Activated CD4-positive, alpha-beta T cell treated with anti-CD3 and anti-CD28 coated beads, Interleukin-2, amount 50 U/mL, for 4 hours (primary cell): ENCODE data around the gene RPL27.

Source experiments
- DNase-seq, 2 experiments: peaks; one replicate each; pipeline ENCODE4 v3.0.0-alpha.2; 2020

The RPL27 gene

GRCh38 chr17:43021741-43022512, 23.7 kb downstream of the RPL27 start, which contains the start of gene VAT1:
Gene VAT1, minus strand, starts transcription at chr17:43022385. Its CDS starts 63 bp downstream, at chr17:43022322.
- DNase-seq = peak; percentile 42 to 54

DNA sequence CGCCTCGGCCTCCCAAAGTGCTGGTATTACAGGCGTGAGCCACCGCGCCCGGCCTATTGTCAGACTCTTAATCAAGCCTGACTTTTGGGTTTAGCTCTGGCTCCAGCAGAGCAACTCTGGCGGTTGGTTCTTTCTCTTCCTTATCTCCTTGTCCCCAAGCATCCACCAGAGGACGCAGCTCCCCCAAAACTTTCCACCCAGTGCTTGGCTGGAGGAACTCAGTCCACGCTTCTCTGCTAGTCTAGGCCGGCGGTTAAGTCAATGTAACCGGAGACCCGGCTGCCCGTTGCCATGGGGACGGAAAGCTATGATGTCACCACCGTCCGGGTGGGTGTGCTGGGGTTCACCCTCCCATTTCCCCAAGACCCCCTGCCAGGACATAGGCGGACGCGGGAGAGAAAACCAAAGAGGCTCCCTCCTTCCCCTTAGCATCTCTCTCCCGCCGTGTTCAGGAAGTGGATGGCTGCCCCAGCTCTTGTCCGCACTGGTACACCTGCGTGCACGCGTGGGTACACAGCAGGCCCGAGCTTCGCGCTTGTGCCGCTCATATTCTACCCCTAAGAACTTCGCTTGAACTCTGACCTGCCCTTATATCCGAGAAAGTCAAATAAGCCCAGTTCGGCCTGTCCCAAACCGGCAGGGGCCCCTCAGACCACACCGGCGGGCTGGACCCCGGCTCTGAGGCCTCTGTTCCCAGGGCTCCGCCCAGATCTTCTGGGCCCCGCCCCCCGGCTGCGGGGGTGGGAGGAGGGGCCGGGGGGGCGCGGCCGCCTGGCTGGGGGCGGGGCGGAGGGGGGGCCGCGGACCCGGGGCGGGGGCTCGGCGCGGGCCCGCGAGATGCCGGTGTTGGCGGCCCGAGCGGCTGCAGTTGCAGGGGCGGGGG, 26.4 kb downstream of the RPL27 start, which contains the start of gene RND2:
Gene RND2, plus strand, starts transcription at position 825 of the 883 bp plus-strand sequence. CDS start 117 bp downstream, outside the sequence.
- DNase-seq = peak; percentile 74 to 75

DNA sequence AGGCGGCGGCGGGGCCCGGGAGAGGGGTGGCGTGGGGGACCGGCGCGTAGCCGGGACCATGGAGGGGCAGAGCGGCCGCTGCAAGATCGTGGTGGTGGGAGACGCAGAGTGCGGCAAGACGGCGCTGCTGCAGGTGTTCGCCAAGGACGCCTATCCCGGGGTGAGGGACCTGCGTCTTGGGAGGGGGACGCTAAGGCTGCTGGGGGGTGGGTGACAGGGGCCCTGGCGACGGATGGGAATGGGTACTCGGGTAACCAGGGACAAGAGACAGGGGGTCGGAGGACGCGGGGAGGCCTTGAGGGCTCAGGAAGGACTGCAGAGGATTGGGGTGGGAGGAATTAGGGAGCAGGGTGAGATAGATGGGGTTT, 27.1 kb downstream of the RPL27 start:
- DNase-seq = no peak

DNA sequence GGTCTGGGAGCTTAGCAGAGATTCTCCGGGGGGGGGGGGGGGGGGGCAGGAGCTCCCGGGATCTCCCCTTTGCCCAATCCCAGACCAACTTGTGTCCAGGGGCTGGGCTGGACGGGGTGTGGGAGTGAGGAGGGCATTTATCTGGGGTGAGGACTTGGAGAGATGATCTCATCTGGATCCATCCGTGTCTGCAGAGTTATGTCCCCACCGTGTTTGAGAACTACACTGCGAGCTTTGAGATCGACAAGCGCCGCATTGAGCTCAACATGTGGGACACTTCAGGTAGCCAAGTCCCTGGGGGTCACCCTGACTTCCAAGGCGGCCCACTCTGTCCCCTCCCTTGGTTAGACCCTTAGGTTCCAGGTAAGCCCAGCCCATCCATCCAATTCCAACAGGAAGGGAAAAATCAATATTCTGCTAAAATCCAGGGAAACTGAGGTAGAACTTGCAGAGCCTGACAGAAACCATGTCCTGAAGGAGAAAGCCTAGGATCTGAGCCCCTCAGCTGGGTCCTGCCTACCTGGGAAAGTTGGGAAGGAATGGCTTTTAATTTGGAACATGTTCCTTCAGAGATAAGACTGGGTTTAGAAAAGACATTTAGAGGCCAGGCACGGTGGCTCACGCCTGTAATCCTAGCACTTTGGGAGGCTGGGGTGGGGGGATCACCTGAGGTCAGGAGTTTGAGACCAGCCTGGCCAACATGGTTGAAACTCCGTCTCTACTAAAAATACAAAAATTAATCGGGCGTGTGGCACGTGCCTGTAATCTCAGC, 27.7 kb downstream of the RPL27 start:
- no peak for DNase-seq

- DNase-seq = no peak
These were observed 28.4 kb downstream of the RPL27 start for GRCh38 chr17:43026595-43026994.

DNA sequence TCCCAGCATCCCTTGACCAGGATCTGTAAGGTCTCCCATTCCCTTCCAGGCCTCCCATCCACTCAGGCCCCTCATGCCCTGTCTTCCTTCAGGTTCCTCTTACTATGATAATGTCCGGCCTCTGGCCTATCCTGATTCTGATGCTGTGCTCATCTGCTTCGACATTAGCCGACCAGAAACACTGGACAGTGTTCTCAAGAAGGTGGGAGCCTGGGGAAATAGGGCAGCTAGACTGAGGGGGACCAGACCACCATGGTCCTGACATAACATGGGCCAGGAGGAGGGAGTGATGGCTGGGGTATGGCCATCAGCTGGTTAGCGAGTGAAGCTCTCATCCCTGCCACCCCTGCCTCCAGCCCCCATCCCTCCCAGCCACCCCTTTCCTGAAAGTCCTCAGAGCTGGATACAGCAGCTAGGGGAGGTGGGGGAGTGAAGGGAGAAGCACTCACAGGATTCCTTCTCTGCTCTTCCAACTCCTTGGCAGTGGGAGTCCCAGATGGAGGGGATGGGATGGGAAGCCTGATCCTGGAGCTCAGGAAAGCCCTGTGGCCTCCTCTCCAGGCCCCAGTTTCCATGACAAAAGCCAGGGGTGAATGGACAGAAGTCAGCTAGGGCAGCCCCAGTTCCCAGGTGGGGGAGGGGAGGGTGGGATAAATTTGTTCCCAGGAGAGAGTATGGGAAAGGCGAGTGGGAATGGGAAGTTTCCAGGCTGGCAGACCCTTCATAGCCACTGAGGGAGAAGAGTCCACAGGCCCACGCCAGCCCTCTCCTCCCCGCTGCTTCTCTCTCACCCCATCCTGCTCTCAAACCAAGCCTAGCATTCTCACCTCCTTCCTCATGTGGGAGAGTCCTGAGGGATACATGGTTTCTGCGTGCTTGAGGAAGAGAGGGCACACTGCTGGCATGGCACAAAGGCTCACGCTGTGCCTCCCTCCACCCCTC, 29.1 kb downstream of the RPL27 start:
- DNase-seq = no peak

DNA sequence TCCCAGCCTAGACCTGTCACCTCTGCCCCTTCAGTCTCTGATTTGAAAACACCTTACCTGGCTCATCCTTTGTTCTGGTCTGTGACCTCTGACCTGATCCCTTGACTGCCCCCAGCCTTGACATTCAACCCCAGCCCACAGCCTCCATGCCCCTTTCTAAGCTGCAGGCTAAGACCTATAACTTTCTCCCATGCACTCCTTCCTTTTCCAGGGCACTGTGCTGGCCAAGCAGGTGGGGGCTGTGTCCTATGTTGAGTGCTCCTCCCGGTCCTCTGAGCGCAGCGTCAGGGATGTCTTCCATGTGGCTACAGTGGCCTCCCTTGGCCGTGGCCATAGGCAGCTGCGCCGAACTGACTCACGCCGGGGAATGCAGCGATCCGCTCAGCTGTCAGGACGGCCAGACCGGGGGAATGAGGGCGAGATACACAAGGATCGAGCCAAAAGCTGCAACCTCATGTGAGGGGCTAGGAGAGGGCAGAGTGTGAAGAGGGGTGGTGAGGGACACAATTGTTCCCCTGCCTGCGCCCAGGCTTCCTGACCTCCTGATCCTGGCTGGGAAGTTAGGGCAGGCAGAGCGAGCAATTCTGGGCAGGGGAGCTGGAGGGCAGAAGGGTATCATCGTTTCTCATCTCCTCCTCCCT, 30.1 kb downstream of the RPL27 start:
- DNase-seq = no peak

GRCh38 chr17:43030137-43030767, 32.0 kb downstream of the RPL27 start:
- DNase-seq = no peak

DNA sequence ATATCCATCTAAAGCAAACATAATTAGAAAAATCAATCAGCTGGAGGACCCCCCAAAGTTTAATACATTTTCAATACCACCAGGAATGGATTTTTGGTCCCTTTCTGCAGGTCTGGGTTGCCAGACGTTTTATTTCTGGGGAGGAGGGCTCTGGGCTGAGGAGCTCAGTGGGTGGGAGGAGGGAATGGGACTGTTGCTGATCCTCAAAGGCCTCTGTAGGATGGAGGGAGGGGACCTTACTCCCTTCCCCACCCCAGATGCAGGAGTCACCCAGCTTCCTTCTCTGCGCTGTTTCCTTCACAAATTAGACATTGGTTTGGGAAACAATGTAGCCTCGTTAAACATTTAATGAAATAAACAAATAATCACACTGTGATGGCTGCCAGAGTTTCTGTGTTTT, 33.4 kb downstream of the RPL27 start:
- DNase-seq = no peak

- DNase-seq = no peak
These were observed 36.0 kb downstream of the RPL27 start for GRCh38 chr17:43033948-43034881.

GRCh38 chr17:43034894-43035293, 36.7 kb downstream of the RPL27 start:
- no peak for DNase-seq

- no peak for DNase-seq
These were observed 41.4 kb downstream of the RPL27 start for GRCh38 chr17:43039646-43040045.

GRCh38 chr17:43040655-43041054, 42.4 kb downstream of the RPL27 start:
- no peak for DNase-seq

GRCh38 chr17:43042025-43042628, 43.9 kb downstream of the RPL27 start:
- no peak for DNase-seq

DNA sequence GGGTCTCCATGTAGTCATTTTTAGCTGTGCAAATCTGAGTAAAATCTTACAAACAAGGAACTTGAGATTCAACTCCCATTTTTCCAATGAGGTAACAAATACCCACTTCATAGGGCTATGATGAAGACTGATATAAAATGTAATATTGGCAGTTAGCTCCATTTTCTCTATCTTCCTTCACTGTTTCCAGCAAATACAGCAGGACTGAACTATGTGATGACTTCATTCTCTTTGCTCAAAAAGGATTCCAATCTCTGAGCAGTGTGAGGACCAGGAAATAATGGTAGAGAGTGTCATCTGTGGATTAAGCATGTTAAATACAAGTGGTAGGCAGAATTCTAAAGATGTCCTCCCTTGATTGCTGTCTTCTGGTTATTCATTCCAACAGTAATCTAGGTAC, 45.1 kb downstream of the RPL27 start:
- no peak for DNase-seq

- no peak for DNase-seq
These were observed 45.8 kb downstream of the RPL27 start for GRCh38 chr17:43044024-43044423.

DNA sequence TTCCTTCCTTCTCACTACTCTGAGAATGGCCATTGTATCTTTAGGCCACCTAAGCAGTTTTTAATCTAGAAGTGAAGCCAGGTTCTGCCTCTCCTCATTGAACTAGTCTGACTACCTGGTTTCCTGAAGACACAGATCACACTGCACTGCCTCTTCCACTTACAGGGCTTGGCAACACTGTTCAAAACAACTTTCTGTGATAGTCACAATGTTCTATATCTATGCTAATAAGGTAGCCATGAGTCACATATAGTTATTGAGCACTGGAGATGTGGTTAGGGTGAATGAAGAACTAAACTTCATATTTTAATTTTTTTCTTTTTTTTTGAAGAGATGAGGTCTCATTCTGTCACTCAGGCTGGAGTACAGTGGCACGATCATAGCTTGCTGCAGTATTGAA, 53.8 kb downstream of the RPL27 start:
- no peak for DNase-seq
